Left colon (tissue), 2 donors: ENCODE data around the gene TENT5A. TPM values are rescaled to one million over a fixed set of nuclear protein-coding genes. Genes with fewer than 3 reads are reported as not detected.

ENCODE experiments used
- ATAC-seq: fragments of 200-7000 bp; cut with Tn5 transposase; one replicate; pipeline ENCODE4 v1.9.1; 2020; ENCODE audit warnings: mild to moderate bottlenecking, moderate library complexity
- DNase-seq, 2 donors: peaks; one replicate each; pipeline ENCODE4 v3.0.0-alpha.2; 2020
- intact Hi-C, 2 donors: fragments of 100-400 bp; cut with DNase I in 1 of 2; cut with micrococcal nuclease in 1 of 2; formaldehyde crosslinking; loops; one replicate each; pipeline versions ENCODE4 v1.11.2 to v1.14.0; 2022; cut with DNase I, micrococcal nuclease
- total RNA-seq, 2 donors: library from RNA; stranded (reverse); fragmentation: NEBNext Ultra II Directional; extraction: Animal tissue kit (Norgen Biotek cat#: 25700); gene quantifications; one replicate each; pipeline ENCODE4 v1.2.1, GENCODE V29; 2021
- donor health status: DM: no; HTN: no; CAD: no.
- donor health status: DM: yes; HTN: yes; CAD: no.

TENT5A gene
- total RNA-seq, 2 donors from 2014 or later, result 26.3 to 29.3 TPM

DNA sequence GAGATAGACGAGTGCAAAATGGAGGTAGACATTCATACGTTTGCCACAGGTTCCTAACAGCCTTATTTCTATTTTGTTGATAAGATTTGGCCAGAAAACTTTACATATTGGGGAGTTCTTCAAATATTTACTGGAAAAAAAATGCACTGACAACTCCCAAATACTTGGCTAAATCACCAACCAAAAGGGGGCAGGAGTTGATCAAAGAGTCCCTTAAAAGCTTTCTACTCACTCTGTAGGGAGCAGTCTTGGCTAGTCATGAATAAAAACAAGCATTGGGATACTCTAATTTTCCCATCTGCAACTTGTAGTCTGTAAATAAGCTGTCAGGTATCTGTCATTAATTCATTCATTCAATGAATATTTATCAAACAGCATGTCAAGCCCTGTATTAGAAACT is 18.4 kb downstream of the TENT5A start:
- no peak for ATAC-seq
- intact Hi-C loops, result no loop called here
- no peak for DNase-seq

DNA sequence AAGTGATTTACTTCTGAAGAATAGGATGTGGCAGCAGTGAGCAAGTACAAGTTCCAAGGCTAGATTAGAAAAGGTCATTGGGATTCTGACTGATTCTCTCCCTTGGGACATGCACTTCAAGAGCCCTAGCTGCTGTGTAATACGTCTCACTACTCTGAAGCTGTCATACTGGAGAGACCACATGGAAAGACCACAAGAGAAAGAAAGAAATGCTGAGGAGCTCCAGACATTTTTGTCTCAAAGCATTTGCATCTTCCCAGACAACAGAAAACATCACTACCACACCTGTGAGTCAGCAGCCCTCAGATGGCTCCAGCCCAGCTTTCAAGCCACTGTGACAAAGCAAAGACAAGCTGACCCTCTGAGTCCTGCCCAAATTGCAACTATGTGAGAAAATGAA is 20.7 kb downstream of the TENT5A start:
- DNase-seq (no peak), ATAC-seq (no peak)
- intact Hi-C loops, result no loop called here

DNA sequence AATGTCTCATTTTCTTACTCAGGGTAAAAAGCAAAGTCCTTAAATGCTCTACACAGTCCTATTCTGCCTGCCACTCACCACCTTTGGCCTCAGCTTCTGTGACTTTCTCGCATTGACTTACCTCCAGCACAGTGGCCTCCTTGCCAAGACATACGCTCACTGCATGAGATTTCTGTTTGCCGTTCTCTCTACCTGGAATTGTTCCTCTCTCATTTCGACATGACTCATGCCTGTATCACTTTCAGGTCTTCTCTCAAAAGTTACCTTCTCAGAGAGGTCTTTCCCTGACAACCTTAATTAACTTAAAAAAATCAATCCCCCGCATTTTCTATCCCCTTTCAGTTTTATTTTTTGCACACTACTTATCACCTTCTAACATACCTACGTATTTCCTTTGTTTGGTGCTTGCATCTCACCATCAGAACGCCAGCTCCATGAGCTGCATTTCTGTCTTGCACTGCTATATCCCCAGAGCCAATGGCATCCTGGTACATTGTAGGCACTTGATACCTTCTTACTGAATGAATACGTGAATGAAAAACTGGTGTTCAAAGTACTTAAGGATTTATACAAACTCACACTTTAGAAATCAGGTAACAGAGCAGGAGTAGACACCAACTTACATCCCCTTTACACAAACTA is 24.5 kb downstream of the TENT5A start:
- no peak for DNase-seq
- intact Hi-C loops, result no loop called here
- no peak for ATAC-seq

DNA sequence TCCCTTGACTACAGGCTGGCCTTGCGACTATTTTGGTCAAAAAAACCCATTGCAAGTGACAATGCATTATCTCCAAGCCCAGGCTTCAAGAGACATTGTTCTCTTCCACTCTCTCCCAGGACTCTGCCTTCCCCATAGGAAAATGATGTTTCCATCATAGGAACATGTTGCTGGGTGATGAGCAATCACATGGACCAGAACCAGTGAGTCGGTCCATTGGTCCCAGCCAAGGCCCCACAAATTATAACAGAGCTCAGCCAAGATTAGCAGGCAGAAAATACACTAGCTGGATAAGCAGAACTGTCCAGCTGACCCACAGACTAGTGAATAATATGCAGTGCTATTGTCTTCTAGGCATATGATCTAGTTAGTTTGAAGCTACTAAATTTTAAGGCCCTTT is 27.4 kb downstream of the TENT5A start:
- DNase-seq (no peak), ATAC-seq (no peak)
- intact Hi-C loops, result no loop called here

DNA sequence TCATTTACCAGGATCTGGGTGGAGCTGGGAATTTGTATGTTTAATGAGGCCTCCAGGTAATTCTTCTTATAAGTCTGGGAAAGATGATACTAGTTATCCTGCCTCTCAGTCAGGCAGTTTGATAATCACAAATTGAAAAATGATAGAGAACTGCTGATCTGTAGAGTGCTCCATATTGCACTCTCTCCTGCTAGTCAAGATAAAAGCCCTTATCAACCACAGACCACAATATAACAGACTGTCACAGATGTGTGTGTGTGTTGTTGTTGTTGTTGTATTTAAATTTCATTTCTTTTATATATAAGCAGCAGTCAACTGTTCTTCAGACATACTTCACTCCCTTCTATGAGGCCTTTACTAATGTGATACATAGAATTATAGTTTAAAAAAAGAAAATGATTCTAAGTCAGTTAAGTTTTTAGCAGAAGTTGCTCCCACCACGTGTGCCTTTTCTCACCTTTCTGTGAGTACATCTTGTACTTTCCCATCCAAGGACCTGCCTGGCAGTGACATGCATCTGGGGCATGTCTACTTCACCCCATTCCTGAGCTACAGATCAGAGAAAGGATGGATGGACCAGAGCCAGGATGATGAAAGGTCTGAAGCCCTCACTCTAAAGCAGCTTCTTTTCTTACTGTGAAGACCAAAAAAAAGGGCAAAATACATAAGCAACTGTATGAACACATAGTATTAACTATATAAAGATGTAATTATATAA is 29.8 kb downstream of the TENT5A start:
- DNase-seq, result no peak
- ATAC-seq, result no peak
- intact Hi-C loops, result no loop called here

DNA sequence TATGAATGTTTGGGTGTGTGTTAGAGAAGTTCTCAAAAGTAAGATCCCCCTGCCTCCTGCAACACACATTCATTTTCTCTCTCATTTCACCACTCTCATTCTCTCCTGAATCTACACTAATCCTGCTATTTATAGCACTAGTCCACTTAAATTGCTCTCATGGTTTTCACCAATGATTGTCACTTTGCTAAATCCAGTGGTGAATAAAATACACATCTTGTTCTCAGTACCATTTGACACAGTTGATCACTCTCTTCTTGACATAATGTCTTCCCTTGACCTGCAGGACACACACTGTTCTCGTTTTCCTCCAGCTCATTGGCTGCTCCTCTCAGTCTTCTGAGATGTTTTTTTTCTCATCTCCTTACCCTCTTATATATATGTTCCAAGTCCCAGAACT is 32.1 kb downstream of the TENT5A start:
- DNase-seq (no peak), ATAC-seq (no peak)
- intact Hi-C loops, result no loop called here

DNA sequence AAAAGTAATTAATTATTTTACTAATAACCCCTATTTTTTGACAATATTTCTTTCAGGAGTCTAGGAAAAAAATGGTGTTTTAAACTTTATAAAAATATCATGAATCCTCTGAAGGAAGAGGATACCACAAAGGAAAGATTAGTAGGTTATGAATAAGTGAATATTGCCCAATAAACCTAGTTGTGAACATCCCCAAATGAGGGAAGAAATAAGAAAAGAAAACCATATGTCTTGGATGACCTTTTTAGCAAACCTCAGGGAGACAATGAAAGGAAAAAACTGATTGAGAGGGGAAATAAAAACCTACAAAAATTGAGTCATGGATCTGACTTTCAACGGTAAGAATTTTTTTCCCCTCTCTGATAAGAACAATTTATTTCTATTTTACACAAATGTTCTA is 34.4 kb downstream of the TENT5A start:
- DNase-seq (no peak), ATAC-seq (no peak)
- intact Hi-C loops, result no loop called here

DNA sequence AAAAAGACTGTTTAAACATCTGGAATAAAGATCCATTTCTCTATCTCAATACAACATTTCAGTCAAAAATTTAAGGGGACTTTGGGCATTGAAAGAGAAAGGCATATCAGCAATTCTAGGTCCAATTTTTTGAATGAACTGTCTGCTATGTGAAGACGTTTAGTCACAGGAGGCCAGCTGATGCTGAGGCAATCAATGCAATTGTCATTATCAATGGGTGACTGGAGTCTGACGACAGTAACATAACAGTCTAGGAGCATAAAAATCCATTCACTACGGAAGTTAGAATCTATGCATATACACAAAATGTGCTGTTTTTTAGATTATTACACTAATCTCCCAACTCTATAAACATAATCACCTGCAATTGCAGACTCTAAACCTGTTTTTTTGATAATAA is 37.8 kb downstream of the TENT5A start:
- intact Hi-C loops, result no loop called here
- DNase-seq (no peak), ATAC-seq (no peak)

DNA sequence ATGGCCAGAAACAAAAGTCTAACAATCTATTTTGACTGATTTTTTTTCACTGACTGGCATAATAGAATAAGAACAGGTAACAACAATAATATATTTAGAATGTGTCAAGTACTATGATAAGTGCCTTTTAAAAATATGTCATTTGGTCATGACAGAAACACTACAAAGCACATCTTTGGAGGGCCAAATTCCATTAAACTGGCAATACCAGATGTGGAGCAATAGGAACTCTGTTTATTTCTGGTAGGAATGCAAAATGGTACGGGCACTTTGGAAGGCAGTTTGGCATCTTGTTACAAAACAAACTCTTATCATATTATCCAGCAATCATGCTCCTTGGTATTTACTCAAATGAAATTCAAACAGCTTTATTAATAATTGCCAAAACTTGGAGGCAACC is 39.3 kb downstream of the TENT5A start:
- intact Hi-C loops, result no loop called here
- ATAC-seq, result no peak
- DNase-seq, result no peak

DNA sequence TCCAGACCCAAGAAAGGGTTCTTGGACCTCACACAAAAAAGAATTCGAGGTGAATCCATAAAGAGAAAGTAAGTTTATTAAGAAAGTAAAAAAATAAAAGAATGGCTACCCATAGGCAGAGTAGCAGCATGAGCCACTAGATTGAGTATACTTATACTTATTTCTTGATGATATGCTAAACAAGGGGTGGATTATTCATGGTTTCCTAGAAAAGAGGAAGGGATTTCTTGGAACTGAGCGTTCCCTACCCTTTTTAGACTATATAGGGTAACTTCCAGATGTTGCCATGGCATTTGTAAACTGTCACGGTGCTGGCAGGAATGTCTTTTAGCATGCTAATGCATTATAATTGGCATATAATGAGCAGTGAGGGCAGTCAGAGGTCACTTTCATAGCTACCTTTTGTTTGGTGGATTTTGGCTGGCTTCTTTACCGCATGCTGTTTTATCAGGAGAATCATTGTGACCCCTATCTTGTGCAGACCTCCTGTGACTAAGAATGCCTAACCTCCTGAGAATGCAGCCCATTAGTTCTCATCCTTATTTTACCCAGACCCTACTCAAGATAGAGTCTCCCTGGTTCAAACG is 44.3 kb downstream of the TENT5A start:
- intact Hi-C loops, result no loop called here

DNA sequence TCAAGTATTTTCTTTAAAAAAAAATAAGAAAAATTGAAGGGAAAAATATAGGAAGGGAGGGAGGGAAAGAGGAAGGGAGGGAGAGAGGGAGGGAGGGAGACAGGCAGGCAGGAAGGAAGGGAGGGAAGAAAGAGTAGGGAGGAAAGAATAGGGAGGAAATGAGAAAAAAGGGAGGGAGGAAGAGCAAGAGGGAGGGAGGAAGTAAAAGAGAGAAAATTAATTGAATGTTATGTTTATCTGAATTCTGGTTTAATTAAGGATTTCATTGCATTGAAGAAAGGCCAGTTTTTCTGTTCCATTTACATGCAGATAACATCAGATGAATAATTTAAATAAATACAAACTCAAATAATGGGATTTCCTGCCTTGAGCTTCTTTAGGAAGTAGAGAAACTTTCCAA is 47.8 kb downstream of the TENT5A start:
- ATAC-seq (no peak), DNase-seq (no peak)
- intact Hi-C loops, result no loop called here

More for the DNA sequence above, 44.3 kb downstream of the TENT5A start:
- ATAC-seq (no peak), DNase-seq (no peak)

DNA sequence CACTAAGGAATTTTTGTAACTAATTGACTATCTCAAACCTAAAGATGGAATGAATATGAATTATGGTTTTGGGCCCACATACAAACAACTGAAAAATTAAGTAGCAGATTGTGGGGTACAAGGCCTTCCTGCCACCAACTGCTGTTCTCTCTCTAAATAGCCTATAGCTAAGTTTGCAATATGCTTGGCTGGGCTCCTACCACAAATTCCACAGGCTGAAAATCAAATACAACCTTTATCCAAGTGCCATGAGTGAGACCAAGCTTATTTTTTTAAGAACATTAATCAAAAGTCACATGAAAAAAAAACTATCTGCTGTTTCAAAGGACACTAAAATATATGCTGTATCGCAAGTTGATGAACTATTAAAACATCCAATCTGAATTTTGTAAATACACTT is 52.1 kb downstream of the TENT5A start:
- no peak for ATAC-seq
- DNase-seq, result no peak
- intact Hi-C loops, result no loop called here

DNA sequence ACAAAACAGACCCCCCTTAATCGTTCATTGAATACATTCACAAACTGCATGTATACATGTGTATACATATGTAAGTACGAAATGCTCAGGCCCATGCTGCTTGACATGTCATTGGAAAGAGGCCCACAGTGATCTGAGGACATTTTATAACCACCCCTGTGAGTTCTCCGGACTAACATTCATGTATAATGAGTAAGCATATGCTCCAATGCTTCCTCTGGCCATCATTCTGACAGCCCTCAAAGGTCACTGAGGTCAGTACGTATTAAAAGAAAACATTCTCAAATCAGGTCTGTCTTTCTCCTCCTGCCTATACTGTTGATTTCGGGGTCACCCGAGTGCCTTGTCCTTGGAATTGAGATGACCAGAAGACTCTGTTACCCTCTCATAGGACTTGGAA is 54.9 kb downstream of the TENT5A start:
- intact Hi-C loops, result no loop called here
- no peak for DNase-seq
- no peak for ATAC-seq

DNA sequence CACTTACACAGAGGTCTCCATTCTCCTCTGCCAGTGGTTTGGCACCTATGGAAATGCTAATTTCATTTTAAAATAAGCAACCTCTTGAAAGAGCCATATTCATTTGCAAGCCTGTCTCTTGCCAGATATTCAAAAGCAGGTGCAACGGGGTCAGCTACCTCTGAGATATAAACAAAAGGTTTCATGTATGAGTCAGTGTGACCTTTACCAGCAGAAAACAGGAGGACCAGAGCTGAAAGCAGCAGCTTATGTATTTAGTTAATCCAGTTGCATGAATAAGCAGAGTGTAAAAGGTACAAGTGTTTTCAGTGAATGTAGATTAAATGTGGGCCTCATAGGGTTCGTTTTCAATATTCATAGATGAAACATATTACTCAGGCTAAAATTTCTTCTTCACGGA is 56.0 kb downstream of the TENT5A start:
- intact Hi-C loops, result no loop called here
- ATAC-seq (no peak), DNase-seq (no peak)
